SU-DHL-6 (cell line): ENCODE data around the gene CD79A.

Experiments used
- H2AFZ ChIP-seq: fragments of 200-600 bp; sonication (generic); 2 replicates; pipeline ENCODE4 v1.6.1; 2014; ENCODE audit warnings: low read depth, mild to moderate bottlenecking, moderate library complexity, mixed read lengths, antibody characterized with exemption, low read length; ENCODE audit not compliant: severe bottlenecking
- H3F3A ChIP-seq: fragments of 200-600 bp; shearing (Covaris generic); 2 replicates; pipeline ENCODE4 v1.6.0; 2016; ENCODE audit warnings: antibody characterized with exemption, mild to moderate bottlenecking; ENCODE audit not compliant: insufficient read depth
- H3K27ac ChIP-seq: fragments of 200-600 bp; sonication (generic); 2 replicates; pipeline ENCODE4 v1.5.1; 2016; ENCODE audit warnings: low read depth, mild to moderate bottlenecking, low read length, moderate library complexity, mixed read lengths
- H3K27me3 ChIP-seq: fragments of 200-600 bp; sonication (generic), shearing (Covaris generic); 2 replicates; pipeline ENCODE4 v1.6.0; 2014; ENCODE audit warnings: mild to moderate bottlenecking, low read length
- H3K36me3 ChIP-seq: fragments of 200-600 bp; sonication (generic); 2 replicates; pipeline ENCODE4 v1.6.1; 2014; ENCODE audit warnings: mild to moderate bottlenecking, low read length, mixed read lengths
- H3K4me2 ChIP-seq: fragments of 300-600, 200-600 bp; shearing (Covaris generic), sonication (generic); 2 replicates; pipeline ENCODE4 v1.6.0; 2014; ENCODE audit warnings: low read length, low read depth, mild to moderate bottlenecking; ENCODE audit not compliant: poor library complexity, severe bottlenecking
- H3K4me3 ChIP-seq: fragments of 200-600 bp; sonication (generic); 2 replicates; pipeline ENCODE4 v1.5.1; 2014; ENCODE audit warnings: antibody characterized with exemption, low read length, mild to moderate bottlenecking, mixed read lengths; ENCODE audit not compliant: insufficient read depth, poor library complexity, severe bottlenecking
- H3K79me2 ChIP-seq: fragments of 200-600 bp; sonication (generic); 2 replicates; pipeline ENCODE4 v1.6.1; 2014; ENCODE audit warnings: mild to moderate bottlenecking, low read length, moderate library complexity; ENCODE audit not compliant: insufficient read depth
- H3K9ac ChIP-seq: fragments of 200-600 bp; sonication (generic); 2 replicates; pipeline ENCODE4 v1.7.0; 2014; ENCODE audit warnings: mild to moderate bottlenecking, low read length
- H3K9me2 ChIP-seq: fragments of 200-600 bp; sonication (generic); replicated peaks from 2 replicates; pipeline ENCODE4 v1.6.1; 2014; ENCODE audit warnings: low read length; ENCODE audit not compliant: insufficient read depth
- H3K9me3 ChIP-seq: fragments of 200-600 bp; sonication (generic); 2 replicates; pipeline ENCODE4 v1.6.1; 2014; ENCODE audit warnings: low read length, mixed read lengths; ENCODE audit not compliant: insufficient read depth
- H4K20me1 ChIP-seq: fragments of 200-600 bp; sonication (generic); 2 replicates; pipeline ENCODE4 v1.6.1; 2014; ENCODE audit warnings: low read depth, mild to moderate bottlenecking, antibody characterized with exemption, low read length, moderate library complexity, mixed read lengths
- EZH2phosphoT487 ChIP-seq: fragments of 200-600 bp; sonication (generic), shearing (Covaris generic); conservative IDR thresholded peaks from 2 replicates; pipeline ENCODE4 v1.6.1; 2018; ENCODE audit warnings: mild to moderate bottlenecking, antibody characterized with exemption, low read length, moderate library complexity, mixed read lengths
- TF ChIP-seq, protein P1 (sequence below): fragments of 200-600 bp; sonication (generic); IDR thresholded peaks from one replicate; pipeline ENCODE4 v1.5.1; 2017; ENCODE audit warnings: antibody characterized with exemption, mild to moderate bottlenecking, low read length, moderate library complexity; ENCODE audit not compliant: insufficient read depth, poor library complexity, severe bottlenecking

CD79A gene

DNA sequence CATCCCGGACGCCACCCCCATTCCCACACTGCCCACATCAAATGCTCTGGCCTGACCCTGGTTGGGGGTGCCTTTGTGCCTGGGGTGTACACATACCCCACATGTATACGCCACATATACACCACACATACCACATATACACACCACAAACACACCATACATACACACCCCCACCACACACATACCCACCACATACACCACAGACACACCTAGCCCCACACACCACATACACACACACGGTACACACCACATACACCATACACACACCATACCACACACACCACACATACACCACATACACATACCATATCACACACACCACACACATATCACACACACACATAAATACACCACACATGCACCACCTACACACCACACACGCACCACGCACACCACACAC, 41.0 kb downstream of the CD79A start:
- H3K4me3 ChIP-seq = no peak overlapping the region
- H3K9me2 ChIP-seq = no peaks in the 10 kb centered on the region
- H3F3A ChIP-seq = peaks cover 20% of the 10 kb centered on the region
- TF ChIP-seq, protein P1, sequence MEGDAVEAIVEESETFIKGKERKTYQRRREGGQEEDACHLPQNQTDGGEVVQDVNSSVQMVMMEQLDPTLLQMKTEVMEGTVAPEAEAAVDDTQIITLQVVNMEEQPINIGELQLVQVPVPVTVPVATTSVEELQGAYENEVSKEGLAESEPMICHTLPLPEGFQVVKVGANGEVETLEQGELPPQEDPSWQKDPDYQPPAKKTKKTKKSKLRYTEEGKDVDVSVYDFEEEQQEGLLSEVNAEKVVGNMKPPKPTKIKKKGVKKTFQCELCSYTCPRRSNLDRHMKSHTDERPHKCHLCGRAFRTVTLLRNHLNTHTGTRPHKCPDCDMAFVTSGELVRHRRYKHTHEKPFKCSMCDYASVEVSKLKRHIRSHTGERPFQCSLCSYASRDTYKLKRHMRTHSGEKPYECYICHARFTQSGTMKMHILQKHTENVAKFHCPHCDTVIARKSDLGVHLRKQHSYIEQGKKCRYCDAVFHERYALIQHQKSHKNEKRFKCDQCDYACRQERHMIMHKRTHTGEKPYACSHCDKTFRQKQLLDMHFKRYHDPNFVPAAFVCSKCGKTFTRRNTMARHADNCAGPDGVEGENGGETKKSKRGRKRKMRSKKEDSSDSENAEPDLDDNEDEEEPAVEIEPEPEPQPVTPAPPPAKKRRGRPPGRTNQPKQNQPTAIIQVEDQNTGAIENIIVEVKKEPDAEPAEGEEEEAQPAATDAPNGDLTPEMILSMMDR = no peak
- no peak for TF ChIP-seq EZH2phosphoT487
- H3K79me2 ChIP-seq = peaks cover 47% of the 10 kb centered on the region
- no peak overlapping the region for H2AFZ ChIP-seq
- H3K9me3 ChIP-seq = no peaks in the 10 kb centered on the region
- H4K20me1 ChIP-seq = no peaks in the 10 kb centered on the region
- no peak overlapping the region for H3K9ac ChIP-seq
- peak overlapping the region; percentile 98 for H3K4me2 ChIP-seq
- H3K36me3 ChIP-seq = no peaks in the 10 kb centered on the region
- peak overlapping the region; percentile 99 for H3K27ac ChIP-seq
- H3K27me3 ChIP-seq = no peaks in the 10 kb centered on the region

DNA sequence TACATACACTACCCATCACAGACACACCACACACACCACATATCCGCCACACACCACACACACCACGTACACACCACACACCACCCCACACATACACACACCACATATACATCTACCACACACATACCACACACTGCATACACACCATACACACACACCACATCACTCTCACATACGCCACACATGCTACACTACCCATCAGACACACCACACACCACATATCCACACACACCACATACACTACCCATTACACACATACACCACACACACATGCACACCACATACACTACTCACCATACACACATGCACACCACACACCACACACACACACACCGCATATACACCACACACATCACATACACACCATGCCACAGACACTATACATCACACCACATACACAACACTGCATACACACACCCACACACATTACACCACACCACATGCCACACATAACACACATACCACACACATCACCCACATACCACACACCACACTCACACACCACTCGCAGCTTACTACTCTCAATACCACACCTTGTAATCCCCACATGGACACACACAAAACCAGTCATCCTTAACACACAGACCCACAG, 41.7 kb downstream of the CD79A start:
- no peak overlapping the region for H2AFZ ChIP-seq
- H3K27ac ChIP-seq = no peak overlapping the region
- H3K9ac ChIP-seq = no peak overlapping the region
- H3K4me3 ChIP-seq = no peak overlapping the region
- peaks cover 15% of the 10 kb centered on the region for H3F3A ChIP-seq
- H3K79me2 ChIP-seq = peaks cover 42% of the 10 kb centered on the region
- no peaks in the 10 kb centered on the region for H3K36me3 ChIP-seq
- no peaks in the 10 kb centered on the region for H3K9me2 ChIP-seq
- TF ChIP-seq EZH2phosphoT487 = no peak
- TF ChIP-seq, protein P1 = no peak
- no peaks in the 10 kb centered on the region for H4K20me1 ChIP-seq
- no peak overlapping the region for H3K4me2 ChIP-seq
- H3K9me3 ChIP-seq = no peaks in the 10 kb centered on the region
- H3K27me3 ChIP-seq = no peaks in the 10 kb centered on the region

DNA sequence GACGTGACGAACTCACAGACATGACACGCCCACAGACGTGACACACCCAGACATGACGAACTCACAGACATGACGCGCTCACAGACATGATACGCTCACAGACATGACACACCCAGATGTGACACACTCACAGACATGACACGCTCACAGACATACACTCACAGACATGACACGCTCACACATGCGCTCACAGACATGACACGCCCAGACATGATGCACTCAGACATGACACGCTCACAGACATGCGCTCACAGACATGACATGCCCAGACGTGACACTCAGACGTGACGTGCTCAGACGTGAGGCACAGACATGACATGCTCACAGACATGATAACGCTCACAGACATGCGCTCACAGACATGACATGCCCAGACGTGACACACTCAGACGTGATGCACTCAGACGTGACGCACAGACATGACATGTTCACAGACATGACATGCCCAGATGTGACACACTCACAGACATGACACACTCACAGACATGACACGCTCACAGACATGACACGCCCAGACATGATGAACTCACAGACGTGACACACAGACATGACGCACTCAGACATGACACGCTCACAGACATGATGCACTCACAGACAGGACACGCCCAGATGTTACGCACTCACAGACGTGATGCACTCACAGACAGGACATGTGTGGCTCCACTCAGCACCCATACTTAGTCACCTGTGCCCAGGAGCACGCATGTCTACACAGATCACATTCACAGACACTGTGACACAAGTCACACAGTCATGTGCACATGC, 43.1 kb downstream of the CD79A start:
- Histone ChIP-seq H3K27ac (no peak overlapping the region; the same call in 1 of the 2 replicates), H3K4me3 (no peak overlapping the region), H3K9ac (no peak overlapping the region), H3K4me2 (no peak overlapping the region), H3K79me2 (peaks cover 34% of the 10 kb centered on the region), H4K20me1 (no peaks in the 10 kb centered on the region), H3K9me2 (no peaks in the 10 kb centered on the region), H3K36me3 (no peaks in the 10 kb centered on the region), H3K27me3 (no peaks in the 10 kb centered on the region), H2AFZ (no peak overlapping the region), H3K9me3 (no peaks in the 10 kb centered on the region), H3F3A (peaks cover 6% of the 10 kb centered on the region)
- TF ChIP-seq, protein P1 = no peak
- TF ChIP-seq EZH2phosphoT487 = no peak
